ENCODE data around the gene CKS2. TPM values are rescaled to one million over a fixed set of nuclear protein-coding genes. Genes with fewer than 3 reads are reported as not detected.

Gene CKS2
- total and polyA plus RNA-seq, 2 experiments from 2014 or later: 512 to 1,783 TPM

GRCh38 chr9:89305868-89306267, 5.1 kb upstream of the CKS2 start (continued):
- TF ChIP-seq EZH2 (IDR thresholded peaks at IDR 0.05; ENCODE audit: low read depth, unreplicated experiment) (no peak), CREB1 (CRISPR knock-in tag; IDR thresholded peaks at IDR 0.05; ENCODE audit: low read depth) (no peak)

- H3K4me1 Mint-ChIP-seq: peaks cover 14% of the 10 kb centered on the region
- peak overlapping the region; percentile 100 for H3K27ac Mint-ChIP-seq
- ATAC-seq (no peak), DNase-seq (ENCODE audit: low spot score) (no peak)
- peak overlapping the region; percentile 94 for H3K4me3 Mint-ChIP-seq
- Histone ChIP-seq H3K27ac (ENCODE audit: low read depth) (peak overlapping the region; percentile 99; the same call in 1 of the 2 replicates), H3K36me3 (ENCODE audit: insufficient read depth) (peaks cover 7% of the 10 kb centered on the region; the same call in 1 of the 2 replicates), H3F3A (replicated peaks; ENCODE audit: low read depth) (peaks cover 3% of the 10 kb centered on the region; the same call in 1 of the 2 replicates), H3K4me1 (ENCODE audit: insufficient read depth) (peaks cover 13% of the 10 kb centered on the region; the same call in 1 of the 2 replicates), H3K27me3 (ENCODE audit: insufficient read depth) (no peaks in the 10 kb centered on the region), H2AFZ (no peak overlapping the region), H3K79me2 (replicated peaks; ENCODE audit: insufficient read depth) (peaks cover 42% of the 10 kb centered on the region), H3K4me2 (peak overlapping the region; percentile 89; the same call in 1 of the 2 replicates), H3K4me3 (peak overlapping the region; percentile 73; the same call in 1 of the 2 replicates), H3K9me2 (ENCODE audit: insufficient read depth) (no peaks in the 10 kb centered on the region), H4K20me1 (replicated peaks; ENCODE audit: insufficient read depth) (peaks cover 19% of the 10 kb centered on the region)
- peaks cover 50% of the 10 kb centered on the region for H3K36me3 Mint-ChIP-seq (ENCODE audit: low read depth)
- H3K27me3 Mint-ChIP-seq (ENCODE audit: insufficient read depth, low read depth, poor library complexity): peaks cover 17% of the 10 kb centered on the region
- H3K9me3 Mint-ChIP-seq: peaks cover 5% of the 10 kb centered on the region; the same call in 1 of the 3 replicates
- TF ChIP-seq STAT1 (IDR thresholded peaks at IDR 0.05; ENCODE audit: unreplicated experiment) (no peak), ZNF331 (CRISPR knock-in tag; IDR thresholded peaks at IDR 0.05; ENCODE audit: low read depth) (no peak), CREB1 (CRISPR knock-in tag; IDR thresholded peaks at IDR 0.05; ENCODE audit: low read depth) (no peak), ZNF462 (CRISPR knock-in tag; IDR thresholded peaks at IDR 0.05) (no peak), CTCF (conservative IDR thresholded peaks at IDR 0.05; ENCODE audit: low read depth in 2 of 2) (no peak), EZH2phosphoT487 (IDR thresholded peaks at IDR 0.05; ENCODE audit: unreplicated experiment) (no peak), JUNB (IDR thresholded peaks at IDR 0.05; ENCODE audit: unreplicated experiment) (no peak), POLR2AphosphoS5 (IDR thresholded peaks at IDR 0.05; ENCODE audit: low read depth) (no peak), ZNF114 (CRISPR knock-in tag; IDR thresholded peaks at IDR 0.05) (no peak), EZH2 (IDR thresholded peaks at IDR 0.05; ENCODE audit: low read depth, unreplicated experiment) (no peak), NANOG (IDR thresholded peaks at IDR 0.05; ENCODE audit: borderline replicate concordance) (no peak), REST (IDR thresholded peaks at IDR 0.05; ENCODE audit: unreplicated experiment) (no peak), ETS1 (IDR thresholded peaks at IDR 0.05) (no peak)
These were observed 1.8 kb upstream of the CKS2 start for GRCh38 chr9:89309166-89309565.
